SIG-M5 treated with dmso at 0.1 percent for 504 hours (cell line): ENCODE results near the gene OR2V2.
"Not testable (repeated sequence)": the region's sequence is repeated elsewhere in the genome, so short reads cannot be mapped to it uniquely, and the experiment has no call there.

Experiments
- DNase-seq: peaks from one replicate; lab custom pipeline; 2025; ENCODE audit not compliant: unreplicated experiment; lab: John Stamatoyannopoulos, UW

OR2V2 gene

GRCh38 chr5:181114844-181115778, 32.3 kb upstream of the OR2V2 start:
- no peak for DNase-seq

- DNase-seq = no peak
Observed at GRCh38 chr5:181118369-181118768, 29.0 kb upstream of the OR2V2 start.

GRCh38 chr5:181119105-181119504, 28.3 kb upstream of the OR2V2 start:
- no peak for DNase-seq

- no peak for DNase-seq
Observed at GRCh38 chr5:181120306-181120705, 27.1 kb upstream of the OR2V2 start.

GRCh38 chr5:181120761-181121160, 26.6 kb upstream of the OR2V2 start:
- DNase-seq = no peak

GRCh38 chr5:181121675-181122561, 25.5 kb upstream of the OR2V2 start:
- peak; percentile 63 for DNase-seq

- DNase-seq = no peak
Observed at GRCh38 chr5:181124526-181124925, 22.9 kb upstream of the OR2V2 start.

GRCh38 chr5:181126841-181127240, 20.5 kb upstream of the OR2V2 start:
- DNase-seq = no peak

- DNase-seq = no peak
Observed at GRCh38 chr5:181127456-181127855, 19.9 kb upstream of the OR2V2 start.

- no peak for DNase-seq
Observed at GRCh38 chr5:181127907-181128626, 19.3 kb upstream of the OR2V2 start.

- DNase-seq = no peak
Observed at GRCh38 chr5:181129601-181130000, 17.8 kb upstream of the OR2V2 start.

GRCh38 chr5:181130081-181130480, 17.3 kb upstream of the OR2V2 start:
- DNase-seq = not testable (repeated sequence)

- no peak for DNase-seq
Observed at GRCh38 chr5:181130832-181131496, 16.4 kb upstream of the OR2V2 start, which contains the start of gene OR2V1. Gene OR2V1, minus strand, starts transcription at chr5:181131169. Its CDS starts 5,865 bp downstream, at chr5:181125304.

GRCh38 chr5:181131514-181131913, 15.9 kb upstream of the OR2V2 start:
- no peak for DNase-seq

GRCh38 chr5:181133083-181133482, 14.3 kb upstream of the OR2V2 start:
- DNase-seq = no peak

GRCh38 chr5:181133610-181134231, 13.7 kb upstream of the OR2V2 start:
- DNase-seq = no peak

GRCh38 chr5:181134259-181134658, 13.1 kb upstream of the OR2V2 start:
- no peak for DNase-seq

GRCh38 chr5:181136361-181136955, 10.9 kb upstream of the OR2V2 start:
- DNase-seq = no peak

- DNase-seq = no peak
Observed at GRCh38 chr5:181138258-181138657, 9.1 kb upstream of the OR2V2 start.

- no peak for DNase-seq
Observed at GRCh38 chr5:181140766-181141165, 6.6 kb upstream of the OR2V2 start.
